ENCODE data around the gene SAT2.
"Not testable (repeated sequence)": the region's sequence is repeated elsewhere in the genome, so short reads cannot be mapped to it uniquely, and the experiment has no call there.

SAT2 gene

DNA sequence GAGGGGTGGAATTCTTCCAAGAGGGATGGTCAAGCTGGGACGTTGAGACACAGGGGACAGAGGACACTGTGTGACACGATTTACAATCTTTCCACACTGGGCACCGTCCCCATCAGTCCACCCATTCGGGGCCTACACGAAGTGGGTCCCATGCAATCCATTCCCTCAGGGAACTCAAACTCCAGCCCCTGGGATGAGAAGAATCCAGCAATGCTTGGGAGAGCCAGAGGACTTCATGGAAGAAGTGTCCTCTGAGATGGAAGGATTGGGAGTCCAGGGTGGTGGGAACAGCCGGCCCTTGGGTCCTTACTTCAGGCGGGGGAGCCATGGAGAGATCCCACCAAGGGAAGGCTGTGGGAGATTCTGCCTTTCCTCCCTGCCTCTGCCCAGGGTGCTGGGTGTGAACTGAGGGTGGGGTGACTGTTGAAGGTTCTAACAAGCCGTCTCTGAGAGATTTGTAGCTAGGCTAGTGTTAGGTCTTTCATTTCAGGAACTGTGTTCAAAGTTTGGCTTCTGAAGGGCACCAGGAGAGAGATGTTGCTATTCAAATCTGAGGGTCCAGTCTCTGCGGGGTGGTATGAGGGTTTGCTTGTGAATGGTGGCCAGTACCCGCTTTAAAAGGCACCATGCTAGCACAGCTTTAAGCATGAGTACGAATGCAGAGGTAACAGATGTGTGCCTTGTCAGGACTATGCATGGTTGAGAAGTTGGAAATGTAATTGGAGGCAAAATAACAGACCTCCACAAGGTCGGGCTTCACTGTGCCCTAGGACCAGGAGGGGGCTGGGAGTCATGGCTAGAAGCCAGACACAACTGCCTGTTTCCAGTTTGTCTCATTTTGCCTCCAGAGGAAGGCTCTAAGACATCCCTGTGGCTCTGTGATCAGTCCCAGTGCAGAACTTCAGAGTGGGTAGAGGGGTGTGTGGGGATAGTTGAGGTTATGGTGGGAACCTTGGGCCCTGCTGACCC is 25.1 kb upstream of the SAT2 start:
- no peaks in the 10 kb centered on the region for H3K9me3 ChIP-seq (ENCODE audit: control insufficient read depth in 5 of 5, low read length in 5 of 5)
- no peak overlapping the region for H3K4me3 ChIP-seq (ENCODE audit: low read depth in 1 of 5, low read length in 5 of 5)
- no peaks in the 10 kb centered on the region for H3K36me3 ChIP-seq (ENCODE audit: control insufficient read depth in 5 of 5, insufficient read depth in 5 of 5, low read length in 5 of 5)
- peaks cover 13 to 41% (median 34%) of the 10 kb centered on the region in 5 donors for H3K27me3 ChIP-seq (ENCODE audit: control insufficient read depth in 5 of 5, insufficient read depth in 4 of 5, low read length in 5 of 5)
- H3K4me1 ChIP-seq (ENCODE audit: control insufficient read depth in 5 of 5, insufficient read depth in 5 of 5, low read length in 5 of 5) = peaks cover 0 to 21% (median 18%) of the 10 kb centered on the region in 5 donors
- no peak overlapping the region for H3K27ac ChIP-seq (ENCODE audit: low read depth, low read length)
- H3K9ac ChIP-seq (ENCODE audit: low read length in 5 of 5) = no peak overlapping the region

DNA sequence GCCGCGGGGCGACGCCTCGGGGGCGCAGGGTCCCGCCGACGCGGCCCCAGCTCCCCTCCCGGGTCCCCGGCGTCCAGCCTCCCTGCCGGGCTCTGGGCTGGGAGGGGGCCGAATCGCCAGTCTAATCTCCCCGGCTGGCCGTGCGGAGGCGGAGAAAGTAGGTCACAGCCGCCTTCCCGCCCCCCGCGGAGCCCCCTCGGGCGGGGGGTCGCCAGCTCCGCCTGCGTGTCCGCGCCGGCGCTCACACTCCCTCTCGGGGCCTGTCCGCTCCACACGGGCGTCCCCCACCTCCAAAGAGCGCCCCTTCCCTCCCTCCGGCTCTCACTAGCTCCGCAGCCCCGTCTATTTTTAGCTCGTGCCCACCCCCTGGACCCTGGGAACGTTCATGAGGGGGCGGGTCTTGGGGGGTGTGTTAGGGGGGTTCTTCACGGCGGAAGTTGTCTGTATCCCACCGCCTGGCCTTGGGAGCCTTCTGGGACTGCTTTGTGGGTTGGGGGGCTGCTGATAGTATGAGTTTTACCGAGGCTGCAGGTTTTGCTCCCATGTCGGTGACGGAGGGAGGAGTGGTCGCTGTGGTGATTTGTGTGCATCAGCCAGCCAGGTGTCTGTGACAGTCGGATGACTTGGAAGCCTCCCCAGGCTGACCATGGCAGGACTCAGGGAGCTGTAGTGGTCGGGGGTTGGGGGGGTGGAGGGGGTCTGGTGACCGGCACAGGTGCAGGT is 24.2 kb upstream of the SAT2 start:
- H3K27me3 ChIP-seq (ENCODE audit: control insufficient read depth in 5 of 5, insufficient read depth in 4 of 5, low read length in 5 of 5) = peaks cover 9 to 41% (median 36%) of the 10 kb centered on the region in 5 donors
- H3K36me3 ChIP-seq (ENCODE audit: control insufficient read depth in 5 of 5, insufficient read depth in 5 of 5, low read length in 5 of 5) = no peaks in the 10 kb centered on the region
- H3K9ac ChIP-seq (ENCODE audit: low read length in 5 of 5) = peak overlapping the region in 1 of 5 donors; percentile 25
- peaks cover 0 to 20% (median 17%) of the 10 kb centered on the region in 5 donors for H3K4me1 ChIP-seq (ENCODE audit: control insufficient read depth in 5 of 5, insufficient read depth in 5 of 5, low read length in 5 of 5)
- H3K27ac ChIP-seq (ENCODE audit: low read depth, low read length) = no peak overlapping the region
- no peaks in the 10 kb centered on the region for H3K9me3 ChIP-seq (ENCODE audit: control insufficient read depth in 5 of 5, low read length in 5 of 5)
- H3K4me3 ChIP-seq (ENCODE audit: low read depth in 1 of 5, low read length in 5 of 5) = peak overlapping the region in 4 of 5 donors; percentile 11 to 58 (median 54)

DNA sequence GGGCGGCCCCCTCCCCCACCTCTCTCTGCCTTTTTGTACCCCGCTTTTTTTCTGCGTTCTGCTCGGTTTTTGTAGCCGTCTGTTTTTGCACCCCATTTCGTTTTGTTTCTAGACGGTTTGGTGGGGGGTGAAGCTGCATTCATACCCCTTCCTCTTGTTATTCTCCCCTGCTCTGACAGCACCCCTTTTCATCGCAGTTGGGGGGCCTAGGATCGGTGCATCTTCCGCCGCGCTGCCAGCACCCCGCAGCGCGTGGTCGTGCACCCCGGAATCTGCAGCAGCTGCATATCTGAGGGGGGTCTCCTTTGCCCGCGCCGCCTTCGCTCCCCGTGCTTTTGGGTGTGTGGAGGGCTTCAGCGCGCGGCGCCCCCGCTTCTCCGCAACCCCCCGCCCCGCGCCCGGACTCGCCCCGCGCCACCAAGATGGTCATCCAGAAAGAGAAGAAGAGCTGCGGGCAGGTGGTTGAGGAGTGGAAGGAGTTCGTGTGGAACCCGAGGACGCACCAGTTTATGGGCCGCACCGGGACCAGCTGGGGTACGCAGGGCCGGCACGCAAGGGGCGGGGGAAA is 23.6 kb upstream of the SAT2 start:
- Histone ChIP-seq H3K4me3 (ENCODE audit: low read depth in 1 of 5, low read length in 5 of 5) (peak overlapping the region; percentile 48 to 58 (median 54)), H3K9ac (ENCODE audit: low read length in 5 of 5) (no peak overlapping the region), H3K27ac (ENCODE audit: low read depth, low read length) (no peak overlapping the region), H3K27me3 (ENCODE audit: control insufficient read depth in 5 of 5, insufficient read depth in 4 of 5, low read length in 5 of 5) (peaks cover 9 to 48% (median 36%) of the 10 kb centered on the region in 5 donors), H3K4me1 (ENCODE audit: control insufficient read depth in 5 of 5, insufficient read depth in 5 of 5, low read length in 5 of 5) (peaks cover 0 to 20% (median 17%) of the 10 kb centered on the region in 5 donors), H3K9me3 (ENCODE audit: control insufficient read depth in 5 of 5, low read length in 5 of 5) (no peaks in the 10 kb centered on the region), H3K36me3 (ENCODE audit: control insufficient read depth in 5 of 5, insufficient read depth in 5 of 5, low read length in 5 of 5) (no peaks in the 10 kb centered on the region)

DNA sequence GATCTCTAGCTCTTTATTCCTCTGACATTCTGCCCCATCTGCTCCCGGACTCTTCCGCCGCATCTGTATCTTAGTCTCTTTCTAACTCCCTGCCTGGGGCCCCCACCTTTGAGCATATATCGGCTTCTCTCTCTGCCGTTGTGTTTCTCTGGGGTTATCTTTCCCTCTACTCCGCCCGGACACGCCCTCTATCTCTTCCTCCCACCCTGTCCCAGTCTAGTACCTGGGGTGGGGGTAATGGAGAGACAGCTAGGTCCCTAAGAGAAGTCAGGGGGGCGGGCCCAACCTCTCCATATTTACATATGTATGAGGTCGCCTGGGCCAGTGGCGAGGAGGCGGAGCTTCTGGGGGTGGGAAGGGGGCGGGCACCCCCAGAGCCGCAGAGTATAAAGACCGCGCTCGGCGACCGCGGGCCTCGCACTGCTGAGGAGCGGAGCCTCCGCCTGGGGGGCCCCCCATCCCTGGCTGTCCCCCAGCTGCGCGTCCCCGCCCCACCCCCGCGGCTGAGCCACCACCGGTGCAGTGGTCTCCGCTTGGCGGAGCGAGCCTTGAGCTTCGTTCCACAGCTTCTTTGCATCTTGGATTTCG is 23.0 kb upstream of the SAT2 start, which contains the start of gene ATP1B2:
ATP1B2 (plus strand) TSS at position 418 of the 588 bp plus-strand sequence. CDS start 593 bp downstream, outside the sequence.
- Histone ChIP-seq H3K36me3 (ENCODE audit: control insufficient read depth in 5 of 5, insufficient read depth in 5 of 5, low read length in 5 of 5) (no peaks in the 10 kb centered on the region), H3K9me3 (ENCODE audit: control insufficient read depth in 5 of 5, low read length in 5 of 5) (no peaks in the 10 kb centered on the region), H3K4me1 (ENCODE audit: control insufficient read depth in 5 of 5, insufficient read depth in 5 of 5, low read length in 5 of 5) (peaks cover 0 to 20% (median 17%) of the 10 kb centered on the region in 5 donors), H3K4me3 (ENCODE audit: low read depth in 1 of 5, low read length in 5 of 5) (peak within 1 kb of the TSS; percentile 52 to 58 (median 54)), H3K9ac (ENCODE audit: low read length in 5 of 5) (peak within 1 kb of the TSS in 2 of 5 donors; percentile 25 to 39), H3K27ac (ENCODE audit: low read depth, low read length) (no peak within 1 kb of the TSS), H3K27me3 (ENCODE audit: control insufficient read depth in 5 of 5, insufficient read depth in 4 of 5, low read length in 5 of 5) (peaks cover 9 to 50% (median 36%) of the 10 kb centered on the region in 5 donors)

DNA sequence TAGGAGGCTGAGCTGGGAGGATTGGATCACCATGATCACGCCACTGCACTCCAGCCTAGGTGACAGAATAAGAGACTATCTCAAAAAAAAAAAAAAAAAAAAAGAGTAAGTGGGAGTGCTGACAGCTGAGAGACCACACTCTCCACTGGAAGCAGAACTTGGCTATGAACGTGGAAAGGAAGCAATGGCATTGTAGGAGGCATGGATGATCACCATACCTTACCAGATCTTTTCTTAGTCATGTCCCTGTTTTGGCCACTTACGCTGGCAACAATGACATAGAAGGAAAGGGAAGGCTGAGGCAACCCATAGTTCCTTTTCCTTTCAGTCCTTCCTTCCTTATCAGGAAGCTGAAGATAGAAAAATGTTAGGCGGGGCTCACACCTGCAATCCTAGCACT is 19.4 kb upstream of the SAT2 start:
- H3K4me3 ChIP-seq (ENCODE audit: low read depth in 1 of 5, low read length in 5 of 5) = no peak overlapping the region
- no peaks in the 10 kb centered on the region for H3K36me3 ChIP-seq (ENCODE audit: control insufficient read depth in 5 of 5, insufficient read depth in 5 of 5, low read length in 5 of 5)
- H3K9me3 ChIP-seq (ENCODE audit: control insufficient read depth in 5 of 5, low read length in 5 of 5) = no peaks in the 10 kb centered on the region
- H3K9ac ChIP-seq (ENCODE audit: low read length in 5 of 5) = no peak overlapping the region
- H3K4me1 ChIP-seq (ENCODE audit: control insufficient read depth in 5 of 5, insufficient read depth in 5 of 5, low read length in 5 of 5) = peaks cover 0 to 20% (median 17%) of the 10 kb centered on the region in 5 donors
- no peak overlapping the region for H3K27ac ChIP-seq (ENCODE audit: low read depth, low read length)
- peaks cover 9 to 34% (median 24%) of the 10 kb centered on the region in 5 donors for H3K27me3 ChIP-seq (ENCODE audit: control insufficient read depth in 5 of 5, insufficient read depth in 4 of 5, low read length in 5 of 5)

DNA sequence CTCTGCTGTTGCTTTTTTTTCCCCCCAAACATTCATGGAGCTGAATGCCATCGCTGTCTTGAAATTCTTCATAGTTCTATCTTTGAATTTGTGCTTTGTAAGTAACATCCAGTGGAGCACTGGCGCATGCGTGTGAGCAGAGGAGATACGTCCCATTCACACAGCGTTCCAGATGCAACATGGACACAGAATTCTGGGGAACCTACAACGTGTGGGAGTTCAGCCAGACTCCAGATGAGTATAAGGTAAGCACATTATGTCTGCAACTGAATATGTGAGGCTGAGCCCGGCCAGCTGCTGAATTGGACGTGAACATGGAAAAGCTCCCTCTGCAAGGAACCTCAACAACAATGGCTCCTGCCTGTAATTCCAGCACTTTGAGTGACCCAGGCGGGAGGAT is 18.8 kb upstream of the SAT2 start:
- H3K9ac ChIP-seq (ENCODE audit: low read length in 5 of 5) = no peak overlapping the region
- H3K9me3 ChIP-seq (ENCODE audit: control insufficient read depth in 5 of 5, low read length in 5 of 5) = no peaks in the 10 kb centered on the region
- H3K36me3 ChIP-seq (ENCODE audit: control insufficient read depth in 5 of 5, insufficient read depth in 5 of 5, low read length in 5 of 5) = no peaks in the 10 kb centered on the region
- H3K27me3 ChIP-seq (ENCODE audit: control insufficient read depth in 5 of 5, insufficient read depth in 4 of 5, low read length in 5 of 5) = peaks cover 9 to 29% (median 18%) of the 10 kb centered on the region in 5 donors
- H3K27ac ChIP-seq (ENCODE audit: low read depth, low read length) = no peak overlapping the region
- peaks cover 0 to 16% (median 14%) of the 10 kb centered on the region in 5 donors for H3K4me1 ChIP-seq (ENCODE audit: control insufficient read depth in 5 of 5, insufficient read depth in 5 of 5, low read length in 5 of 5)
- no peak overlapping the region for H3K4me3 ChIP-seq (ENCODE audit: low read depth in 1 of 5, low read length in 5 of 5)

DNA sequence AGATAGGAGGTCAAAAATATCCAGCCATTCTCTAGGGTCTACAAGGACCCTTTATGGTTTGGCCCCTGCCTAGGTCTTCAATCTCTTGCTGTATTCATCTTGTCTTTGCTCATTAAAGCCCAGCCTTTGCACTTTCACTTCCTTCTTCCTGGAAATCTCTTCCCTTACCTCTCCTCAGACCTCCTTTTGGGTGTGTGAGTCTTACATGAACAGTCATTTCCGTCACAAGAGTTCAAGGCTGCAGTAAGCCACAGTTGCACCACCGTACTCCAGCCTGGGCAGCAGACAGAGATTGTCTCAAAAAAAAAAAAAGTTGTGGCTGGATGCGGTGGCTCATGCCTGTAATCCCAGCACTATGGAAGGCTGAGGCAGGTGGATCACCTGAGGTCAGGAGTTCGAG is 17.2 kb upstream of the SAT2 start:
- Histone ChIP-seq H3K9me3 (ENCODE audit: control insufficient read depth in 5 of 5, low read length in 5 of 5) (no peaks in the 10 kb centered on the region), H3K4me1 (ENCODE audit: control insufficient read depth in 5 of 5, insufficient read depth in 5 of 5, low read length in 5 of 5) (no peaks in the 10 kb centered on the region), H3K27ac (ENCODE audit: low read depth, low read length) (no peak overlapping the region), H3K9ac (ENCODE audit: low read length in 5 of 5) (no peak overlapping the region), H3K4me3 (ENCODE audit: low read depth in 1 of 5, low read length in 5 of 5) (no peak overlapping the region), H3K27me3 (ENCODE audit: control insufficient read depth in 5 of 5, insufficient read depth in 4 of 5, low read length in 5 of 5) (peaks cover under 1 to 13% (median 4%) of the 10 kb centered on the region in 5 donors), H3K36me3 (ENCODE audit: control insufficient read depth in 5 of 5, insufficient read depth in 5 of 5, low read length in 5 of 5) (no peaks in the 10 kb centered on the region)

DNA sequence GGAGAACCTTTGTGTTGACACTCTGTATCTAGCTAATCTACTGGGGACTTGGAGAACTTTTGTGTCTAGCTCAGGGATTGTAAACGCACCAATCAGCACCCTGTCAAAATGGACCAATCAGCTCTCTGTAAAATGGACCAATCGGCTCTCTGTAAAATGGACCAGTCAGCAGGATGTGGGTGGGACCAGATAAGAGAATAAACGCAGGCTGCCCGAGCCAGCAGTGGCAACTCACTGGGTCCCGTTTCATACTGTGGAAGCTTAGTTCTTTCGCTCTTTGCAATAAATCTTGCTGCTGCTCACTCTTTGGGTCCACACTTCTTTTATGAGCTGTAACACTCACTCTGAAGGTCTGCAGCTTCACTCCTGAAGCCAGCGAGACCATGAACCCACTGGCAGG is 14.0 kb upstream of the SAT2 start:
- H3K4me1 ChIP-seq (ENCODE audit: control insufficient read depth in 5 of 5, insufficient read depth in 5 of 5, low read length in 5 of 5); H3K36me3 ChIP-seq (ENCODE audit: control insufficient read depth in 5 of 5, insufficient read depth in 5 of 5, low read length in 5 of 5); H3K4me3 ChIP-seq (ENCODE audit: low read depth in 1 of 5, low read length in 5 of 5); H3K27ac ChIP-seq (ENCODE audit: low read depth, low read length); H3K9ac ChIP-seq (ENCODE audit: low read length in 5 of 5); H3K9me3 ChIP-seq (ENCODE audit: control insufficient read depth in 5 of 5, low read length in 5 of 5); H3K27me3 ChIP-seq (ENCODE audit: control insufficient read depth in 5 of 5, insufficient read depth in 4 of 5, low read length in 5 of 5): not testable (repeated sequence)

DNA sequence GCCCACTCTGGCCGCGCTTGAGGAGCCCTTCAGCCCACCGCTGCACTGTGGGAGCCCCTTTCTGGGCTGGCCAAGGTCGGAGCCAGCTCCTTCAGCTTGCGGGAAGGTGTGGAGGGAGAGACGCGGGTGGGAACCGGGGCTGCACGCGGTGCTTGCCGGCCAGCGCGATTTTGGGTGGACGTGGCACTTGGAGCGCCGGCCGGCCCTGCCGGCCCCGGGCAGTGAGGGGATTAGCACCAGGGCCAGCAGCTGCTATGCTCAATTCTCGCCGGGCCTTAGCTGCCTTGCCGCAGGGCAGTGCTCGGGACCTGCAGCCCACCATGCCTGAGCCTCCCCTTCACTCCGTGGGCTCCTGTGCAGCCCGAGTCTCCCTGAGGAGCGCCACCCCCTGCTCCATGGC is 13.2 kb upstream of the SAT2 start:
- Histone ChIP-seq H3K4me1 (ENCODE audit: control insufficient read depth in 5 of 5, insufficient read depth in 5 of 5, low read length in 5 of 5) (no peaks in the 10 kb centered on the region), H3K9ac (ENCODE audit: low read length in 5 of 5) (no peak overlapping the region), H3K27ac (ENCODE audit: low read depth, low read length) (no peak overlapping the region), H3K4me3 (ENCODE audit: low read depth in 1 of 5, low read length in 5 of 5) (no peak overlapping the region), H3K9me3 (ENCODE audit: control insufficient read depth in 5 of 5, low read length in 5 of 5) (no peaks in the 10 kb centered on the region), H3K27me3 (ENCODE audit: control insufficient read depth in 5 of 5, insufficient read depth in 4 of 5, low read length in 5 of 5) (peaks cover 0 to 3% (median 0%) of the 10 kb centered on the region in 5 donors), H3K36me3 (ENCODE audit: control insufficient read depth in 5 of 5, insufficient read depth in 5 of 5, low read length in 5 of 5) (no peaks in the 10 kb centered on the region)
